GM21723 (cell line): ENCODE measurements around the gene CCDC83.
"Not testable (repeated sequence)": the region's sequence is repeated elsewhere in the genome, so short reads cannot be mapped to it uniquely, and the experiment has no call there.

ENCODE experiments used
- ATAC-seq: cut with Tn5 transposase; IDR thresholded peaks from one replicate; pipeline ENCODE4 v1.9.1; 2021; ENCODE audit warnings: mild to moderate bottlenecking, moderate library complexity; ENCODE audit not compliant: unreplicated experiment

The CCDC83 gene

GRCh38 chr11:85886089-85887056 lies 31.2 kb downstream of the CCDC83 start:
- no peak for ATAC-seq

- no peak for ATAC-seq
Observed at GRCh38 chr11:85889108-85889507, 33.9 kb downstream of the CCDC83 start.

- no peak for ATAC-seq
Observed at GRCh38 chr11:85889676-85890579, 34.7 kb downstream of the CCDC83 start.

GRCh38 chr11:85893395-85893794 lies 38.2 kb downstream of the CCDC83 start:
- ATAC-seq = no peak

GRCh38 chr11:85896876-85897275 lies 41.7 kb downstream of the CCDC83 start:
- ATAC-seq = no peak

- no peak for ATAC-seq
Observed at GRCh38 chr11:85898456-85898855, 43.3 kb downstream of the CCDC83 start.

DNA sequence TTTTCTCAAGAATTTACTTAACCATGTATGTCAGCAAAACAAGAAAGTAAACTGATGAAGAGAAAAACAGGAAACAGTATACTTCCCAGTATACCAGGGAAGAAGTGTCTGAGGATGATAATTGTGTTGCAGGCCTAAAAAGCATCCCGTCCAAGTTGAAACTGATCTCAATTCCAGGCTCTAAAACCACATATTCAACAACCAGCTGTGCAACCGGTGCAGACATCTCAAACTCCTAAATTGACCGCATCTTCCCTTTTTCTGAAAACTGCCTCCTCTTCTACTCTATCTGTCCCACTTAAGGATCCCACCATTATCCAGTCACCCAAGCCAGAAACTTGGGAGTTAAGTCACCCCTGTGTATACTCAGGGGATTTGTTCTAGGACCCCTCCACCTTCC lies 47.2 kb downstream of the CCDC83 start:
- no peak for ATAC-seq

GRCh38 chr11:85903406-85903805 lies 48.2 kb downstream of the CCDC83 start:
- ATAC-seq = no peak

GRCh38 chr11:85903811-85904210 lies 48.6 kb downstream of the CCDC83 start:
- ATAC-seq = no peak

- no peak for ATAC-seq
Observed at GRCh38 chr11:85912414-85912813, 57.2 kb downstream of the CCDC83 start.

GRCh38 chr11:85913513-85913912 lies 58.3 kb downstream of the CCDC83 start:
- ATAC-seq = no peak

DNA sequence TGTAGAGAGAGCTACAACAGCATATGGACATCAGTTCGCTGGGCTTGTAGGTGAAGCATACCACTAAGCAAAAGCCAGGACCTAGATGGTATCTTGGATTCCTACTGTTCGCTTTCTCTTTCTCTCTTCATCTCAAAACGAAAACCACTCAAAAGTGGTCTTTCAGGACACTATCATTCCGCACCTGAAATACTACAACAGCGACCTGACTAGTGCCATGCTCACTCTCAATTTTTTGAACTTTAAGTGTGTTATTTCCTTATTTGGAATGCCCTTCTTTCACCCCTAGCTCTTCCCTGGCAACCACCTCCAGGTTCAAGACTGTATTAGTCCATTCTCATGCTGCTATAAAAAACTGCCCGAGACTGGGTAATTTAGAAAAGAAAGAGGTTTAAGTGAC lies 59.2 kb downstream of the CCDC83 start:
- no peak for ATAC-seq

DNA sequence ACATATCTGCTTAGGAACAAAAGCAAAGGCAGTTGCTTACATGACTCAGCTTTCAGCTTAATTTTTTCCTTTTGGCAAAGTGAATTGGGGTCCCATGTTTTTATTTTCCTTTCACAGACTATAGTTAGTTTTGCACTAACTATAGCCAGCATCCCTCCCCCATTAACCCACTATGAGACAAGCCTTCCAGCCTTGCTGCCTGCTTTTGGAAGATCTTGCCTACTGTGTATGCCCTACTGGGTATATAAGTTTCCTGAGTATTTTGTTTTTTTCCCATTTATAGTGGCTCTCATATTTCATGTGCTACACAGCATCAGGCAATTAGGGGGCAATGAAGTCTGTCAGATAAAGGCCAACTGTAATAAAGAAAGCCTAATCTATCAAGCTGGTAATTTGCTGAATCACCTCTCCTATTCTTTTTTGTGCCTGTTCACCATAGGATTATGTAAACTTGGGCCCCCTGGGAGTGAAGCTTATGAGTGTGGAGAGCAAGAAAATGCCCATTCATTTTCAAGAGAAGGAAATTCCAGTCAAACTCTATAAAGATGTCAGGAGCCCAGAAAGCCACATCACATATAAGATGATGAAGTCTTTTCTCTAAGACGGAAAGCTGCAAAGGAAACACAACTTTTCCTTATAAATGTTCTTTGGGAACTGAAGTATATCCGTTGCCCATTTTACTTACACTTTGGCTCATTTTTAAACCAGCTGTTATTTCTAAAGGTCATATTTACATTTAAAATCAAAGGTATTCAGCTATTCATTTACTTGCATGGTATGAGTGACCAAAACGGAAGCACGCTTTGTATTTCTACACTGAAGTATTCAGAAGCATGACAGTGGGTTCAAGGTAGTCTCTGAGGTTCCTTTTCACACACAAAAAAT lies 64.0 kb downstream of the CCDC83 start:
- no peak for ATAC-seq

DNA sequence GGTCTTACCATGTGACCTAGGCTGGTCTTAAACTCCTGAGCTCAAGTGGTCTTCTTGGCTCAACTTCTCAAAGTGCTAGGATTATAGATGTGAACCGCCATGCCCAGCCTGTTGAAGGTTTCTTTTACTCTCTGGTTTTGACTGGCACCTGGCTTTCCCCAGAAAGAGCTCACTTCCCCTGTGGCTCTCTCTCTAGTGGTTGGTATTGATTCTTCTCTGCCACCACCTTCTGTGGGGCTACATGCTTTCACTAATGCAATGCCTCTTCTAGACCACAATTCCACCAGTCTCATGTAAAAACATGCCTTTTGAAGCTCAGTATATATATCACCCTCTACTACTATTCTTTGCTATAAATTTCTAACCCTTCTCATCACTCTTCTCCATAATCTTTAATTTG lies 67.2 kb downstream of the CCDC83 start:
- peak; percentile 75 for ATAC-seq

- ATAC-seq = no peak
Observed at GRCh38 chr11:85923455-85923854, 68.3 kb downstream of the CCDC83 start.

- ATAC-seq = not testable (repeated sequence)
Observed at GRCh38 chr11:85926653-85927214, 71.6 kb downstream of the CCDC83 start.

GRCh38 chr11:85930879-85931366 lies 75.7 kb downstream of the CCDC83 start:
- no peak for ATAC-seq

DNA sequence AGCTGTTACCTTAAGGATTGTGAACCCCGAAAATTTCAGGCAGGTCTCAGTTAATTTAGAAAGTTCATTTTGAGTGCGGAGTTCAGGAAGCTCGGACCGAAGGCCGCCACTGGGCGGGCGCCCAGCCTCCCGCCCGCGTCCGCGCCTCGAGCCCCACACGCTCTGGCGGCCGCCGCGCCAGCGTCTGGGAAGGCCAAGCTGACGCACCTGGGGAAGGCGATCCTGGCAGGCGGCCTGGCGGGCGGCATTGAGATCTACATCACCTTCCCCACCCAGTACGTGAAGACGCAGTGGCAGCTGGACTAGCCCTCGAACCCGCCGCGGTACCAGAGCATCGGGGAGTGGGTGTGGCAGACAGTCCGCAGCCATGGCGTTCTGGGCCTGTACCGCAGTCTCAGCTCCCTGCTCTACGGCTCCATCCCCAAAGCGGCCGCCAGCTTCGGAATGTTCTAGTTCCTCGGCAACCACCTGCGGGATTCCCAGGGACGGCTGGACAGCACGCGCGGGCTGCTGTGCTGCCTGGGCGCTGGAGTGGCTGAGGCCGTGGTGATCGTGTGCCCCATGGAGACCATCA lies 79.5 kb downstream of the CCDC83 start:
- no peak for ATAC-seq

DNA sequence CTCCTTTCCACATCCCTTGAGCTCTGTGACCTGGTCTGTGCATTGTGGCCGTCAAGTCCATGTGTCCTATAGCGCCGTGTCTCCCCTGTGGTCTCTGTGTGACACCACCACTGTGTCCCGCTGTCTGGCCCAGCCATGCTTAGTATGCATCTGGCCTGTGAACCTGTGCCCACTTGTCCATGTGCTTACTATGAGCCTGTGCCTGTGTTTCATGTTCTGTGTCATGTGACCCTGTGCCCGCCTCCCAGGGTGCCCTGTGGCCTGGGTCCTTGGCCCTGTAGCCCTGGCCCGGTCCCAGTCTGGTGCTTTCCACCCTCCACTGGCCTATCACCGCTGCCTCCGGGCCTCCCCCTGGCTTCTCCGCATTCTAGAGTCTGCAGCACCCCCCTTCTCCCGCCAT lies 80.6 kb downstream of the CCDC83 start:
- ATAC-seq = no peak

GRCh38 chr11:85937835-85938234 lies 82.7 kb downstream of the CCDC83 start:
- ATAC-seq = no peak
